Measurements from ENCODE around the gene PIGS.
"Not testable (repeated sequence)": the region's sequence is repeated elsewhere in the genome, so short reads cannot be mapped to it uniquely, and the experiment has no call there.

The PIGS gene

DNA sequence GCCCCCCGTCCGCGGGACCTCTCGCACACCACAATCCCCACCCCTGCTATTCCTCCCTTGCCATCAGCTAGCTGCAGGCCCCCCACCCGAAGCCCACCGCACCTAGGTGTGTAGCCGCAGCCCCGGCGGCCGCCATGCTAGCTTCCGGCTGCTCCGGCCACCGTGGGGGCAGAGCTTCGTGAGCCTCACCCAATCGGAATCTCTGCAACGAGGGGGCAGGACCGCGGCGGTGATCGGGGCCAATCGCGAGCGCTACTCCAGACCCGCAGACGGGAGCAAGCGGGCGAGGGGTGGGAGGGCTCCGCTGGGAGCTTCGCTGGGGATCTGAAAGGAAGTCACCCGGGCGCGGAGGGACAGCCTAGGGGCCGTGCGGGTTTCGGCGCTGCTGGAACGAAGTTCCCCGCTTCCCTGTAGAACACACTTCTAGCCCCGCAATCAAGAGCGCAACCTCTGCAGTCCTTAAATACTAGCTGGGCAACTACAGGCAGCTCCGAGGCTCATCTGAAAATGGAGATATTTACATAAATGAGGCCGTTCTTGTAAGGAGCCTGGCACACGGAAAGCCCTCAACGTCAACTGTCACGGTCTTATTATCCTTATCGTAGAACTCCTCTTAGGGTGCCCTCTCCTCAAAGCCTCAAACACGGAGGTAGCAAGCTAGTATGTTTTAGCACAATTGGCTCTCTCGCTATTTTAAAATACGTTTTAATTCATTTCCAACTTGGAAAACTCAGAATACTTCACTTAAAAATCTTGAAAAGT lies at the start of gene PIGS:
PIGS (minus strand) TSS at position 164 of the 762 bp plus-strand sequence; CDS start at position 136, 28 bp downstream.
- peak; percentile 91 for DNase-seq

DNA sequence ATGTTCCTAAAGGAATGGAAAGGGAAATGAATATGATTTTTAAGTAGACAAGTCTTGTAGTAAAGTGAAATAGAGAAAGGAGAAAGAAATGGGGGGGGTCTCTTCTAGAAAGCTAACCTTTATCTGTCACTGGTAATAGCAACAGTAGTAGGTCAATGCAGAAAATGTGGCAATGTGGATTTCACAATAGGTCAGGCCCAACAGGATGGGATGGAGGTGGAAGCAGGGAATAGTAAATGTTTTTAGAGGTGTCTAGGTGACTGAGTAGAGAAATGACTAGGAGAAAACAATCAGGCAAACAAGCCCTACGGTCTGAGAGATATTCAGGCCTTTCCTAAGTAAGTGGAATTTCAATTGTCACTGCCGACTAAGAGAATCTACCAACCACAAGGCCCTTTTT lies 48.7 kb upstream of the PIGS start:
- no peak for DNase-seq

DNA sequence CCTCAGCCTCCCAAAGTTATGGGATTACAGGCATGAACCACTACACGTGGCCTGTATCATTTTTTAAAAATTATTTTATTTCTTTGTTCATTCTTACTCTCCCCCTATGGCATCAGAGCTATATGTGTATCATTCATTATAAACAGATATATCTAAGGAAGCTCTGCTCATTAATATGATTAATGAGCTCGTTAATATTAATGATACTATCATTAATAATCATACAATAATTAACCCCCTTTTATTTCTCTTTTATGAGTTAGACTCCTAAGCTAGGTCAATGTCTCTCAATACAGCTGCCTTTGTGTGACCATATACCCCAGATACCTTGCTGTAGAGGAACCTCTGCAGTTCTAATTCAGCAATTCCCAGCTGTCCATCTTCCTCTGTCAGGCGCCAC lies 47.1 kb upstream of the PIGS start:
- DNase-seq = no peak

DNA sequence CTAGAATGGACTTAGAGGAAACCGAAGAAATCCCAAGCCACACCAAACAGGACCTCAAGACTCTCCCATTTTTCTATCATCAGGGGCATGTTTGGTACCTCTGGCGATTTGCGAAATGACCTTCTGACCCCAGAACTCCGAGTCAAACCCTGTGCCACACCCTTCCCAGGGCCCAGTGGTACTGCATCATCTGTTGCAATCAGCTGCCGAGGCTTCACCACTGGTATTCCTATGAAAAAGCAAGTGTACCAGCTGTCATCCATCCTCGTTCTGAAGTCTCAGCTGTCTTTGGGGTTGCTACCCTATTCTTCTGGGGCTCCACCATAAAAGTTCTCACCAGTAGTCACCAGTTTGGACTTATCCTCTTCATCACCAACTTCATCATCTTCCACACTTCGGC lies 45.0 kb upstream of the PIGS start:
- DNase-seq = no peak

DNA sequence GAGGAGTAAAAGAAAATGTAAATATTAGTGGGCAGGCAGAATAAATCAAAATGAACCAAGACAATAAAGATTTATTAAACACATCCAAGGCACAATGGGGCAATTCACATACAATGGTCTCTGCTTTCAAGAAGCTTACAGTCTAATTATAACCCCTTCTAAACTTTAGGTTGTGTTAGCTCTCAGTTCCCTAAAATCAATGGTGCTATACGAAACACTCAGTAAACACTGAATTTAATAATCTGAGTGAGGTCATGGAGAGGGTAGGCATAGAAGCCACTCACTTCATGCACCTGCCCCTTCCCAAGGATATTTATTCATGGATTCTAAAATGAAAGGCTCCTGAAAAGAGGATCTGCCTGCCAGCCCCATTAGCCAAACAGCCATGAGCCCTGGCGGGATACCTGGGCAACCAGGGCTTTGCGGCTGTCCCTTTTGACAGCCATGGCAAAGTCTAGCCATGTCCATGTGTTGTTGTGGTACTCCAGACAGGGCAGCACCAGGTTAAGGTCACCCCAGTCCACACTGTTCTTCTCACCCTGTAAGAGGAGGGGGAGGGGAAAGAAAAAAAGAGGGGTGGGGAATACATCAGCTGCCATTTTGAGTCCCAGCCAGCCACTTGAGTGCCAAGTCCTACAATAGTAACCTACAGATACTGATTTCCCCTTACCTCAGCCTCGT lies 44.1 kb upstream of the PIGS start:
- DNase-seq = no peak

DNA sequence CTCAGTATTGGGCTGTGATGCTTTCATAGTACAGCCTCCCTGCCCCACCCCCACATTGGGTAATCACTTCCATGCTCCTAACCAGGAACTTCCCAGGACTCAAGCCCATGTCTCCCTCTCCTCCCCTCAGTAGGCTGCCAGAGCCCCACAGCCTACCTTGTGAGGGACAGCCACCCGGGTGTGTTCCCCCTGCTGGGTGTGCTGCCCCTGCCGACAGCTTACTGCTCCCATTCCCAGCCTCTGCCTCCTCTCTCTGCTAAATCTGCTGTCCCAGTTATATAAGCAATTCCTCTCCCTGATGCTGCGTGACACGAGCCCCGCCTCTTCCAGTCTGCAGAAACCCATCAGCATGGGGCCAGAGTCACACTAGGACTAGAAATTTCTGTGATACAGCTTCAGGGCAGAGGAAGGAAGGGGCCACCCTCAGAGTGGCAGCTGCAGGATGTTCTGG lies 42.6 kb upstream of the PIGS start, which contains the start of gene RSKR:
RSKR (minus strand) TSS at position 255 of the 451 bp plus-strand sequence; CDS start at position 231, 24 bp downstream.
- no peak for DNase-seq

DNA sequence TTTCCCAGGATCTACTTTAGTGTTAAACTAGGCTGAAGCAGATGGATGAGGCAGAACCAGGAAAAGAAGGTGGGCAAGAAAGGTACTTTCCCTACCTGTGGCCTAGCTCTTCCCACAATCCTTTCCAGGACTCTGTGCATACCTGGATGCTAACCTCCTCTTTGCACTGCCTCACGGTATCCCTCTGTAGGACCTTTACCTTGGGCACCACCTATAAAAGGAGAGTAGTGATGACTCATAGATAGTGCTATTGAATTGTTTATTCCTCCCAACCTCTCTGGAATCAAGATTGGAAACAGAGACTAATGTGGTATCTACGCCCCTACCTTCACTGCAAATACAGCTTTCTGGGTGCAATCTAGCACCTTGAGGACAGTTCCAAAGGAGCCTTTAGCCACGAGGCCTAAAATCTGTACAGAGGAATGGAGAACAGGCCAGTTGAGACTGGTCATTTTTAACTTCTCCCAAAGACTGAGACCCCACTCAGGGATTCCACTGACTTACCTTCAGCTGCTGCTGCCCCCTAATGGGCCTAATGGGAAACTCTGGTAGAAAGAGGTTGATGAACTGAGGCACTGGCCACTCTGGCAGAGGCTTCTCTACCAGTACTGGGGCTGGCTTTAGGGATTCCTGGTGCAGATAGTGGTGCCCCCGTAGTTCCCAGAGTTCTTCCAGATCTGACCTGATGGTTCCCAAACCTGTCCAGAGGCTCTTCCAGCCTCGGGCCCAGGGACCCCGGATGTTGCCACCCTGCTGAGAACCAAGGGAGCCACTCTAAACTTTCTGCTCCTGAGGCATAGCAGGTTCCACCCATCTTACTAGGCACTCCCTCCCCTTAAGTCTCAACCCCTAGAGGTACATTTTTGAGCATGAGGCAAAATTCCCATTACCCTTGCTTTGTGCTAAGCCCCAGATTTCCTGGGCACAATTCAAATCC lies 41.9 kb upstream of the PIGS start:
- DNase-seq = no peak

DNA sequence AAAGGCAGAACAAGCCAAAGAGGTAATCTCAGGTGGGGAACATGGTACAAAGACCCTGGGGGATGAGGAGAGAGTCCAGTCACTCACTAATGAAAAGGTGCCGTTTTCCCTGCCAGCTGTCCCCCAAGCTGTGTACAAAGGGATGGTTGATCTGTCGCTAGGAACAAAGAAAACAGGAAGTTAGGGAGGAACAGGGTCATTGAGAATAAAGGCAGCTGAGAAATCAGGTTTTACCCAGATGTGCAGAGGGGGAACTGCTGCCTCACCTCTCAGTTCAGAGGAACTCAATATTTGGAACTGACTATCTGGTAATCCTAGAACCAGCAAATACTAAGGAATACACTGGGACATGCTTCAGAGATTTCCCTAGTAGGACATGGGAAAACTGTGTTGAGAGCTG lies 41.2 kb upstream of the PIGS start:
- no peak for DNase-seq

DNA sequence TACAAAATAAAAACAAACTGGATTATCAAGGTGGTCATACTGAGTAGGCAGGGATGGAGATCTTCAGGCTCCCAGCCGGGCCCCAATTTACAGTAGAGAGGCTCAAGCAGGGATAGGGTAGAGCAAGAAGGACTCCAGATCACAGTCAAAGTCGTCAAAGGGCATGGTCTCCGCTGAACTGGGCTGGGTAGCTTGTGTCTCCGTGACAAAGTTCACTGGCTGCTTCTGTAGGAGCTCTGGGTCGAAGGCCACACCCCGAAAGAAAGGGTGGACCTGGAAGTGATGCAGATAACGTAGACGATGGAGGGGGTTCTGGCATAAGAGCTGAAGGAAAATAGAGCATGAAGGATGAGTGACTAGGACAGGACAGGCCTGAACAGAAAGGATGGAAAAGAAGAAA lies 39.1 kb upstream of the PIGS start:
- DNase-seq = no peak

DNA sequence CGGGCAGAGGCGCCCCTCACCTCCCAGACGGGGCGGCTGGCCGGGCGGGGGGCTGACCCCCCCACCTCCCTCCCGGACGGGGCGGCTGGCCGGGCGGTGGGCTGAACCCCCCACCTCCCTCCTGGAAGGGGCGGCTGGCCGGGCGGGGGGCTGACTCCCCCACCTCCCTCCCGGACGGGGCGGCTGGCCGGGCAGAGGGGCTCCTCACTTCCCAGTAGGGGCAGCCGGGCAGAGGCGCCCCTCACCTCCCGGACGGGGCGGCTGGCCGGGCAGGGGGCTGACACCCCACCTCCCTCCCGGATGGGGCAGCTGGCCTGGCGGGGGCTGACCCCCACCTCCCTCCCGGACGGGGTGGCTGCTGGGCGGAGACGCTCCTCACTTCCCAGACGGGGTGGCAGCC lies 32.7 kb upstream of the PIGS start:
- not testable (repeated sequence) for DNase-seq

DNA sequence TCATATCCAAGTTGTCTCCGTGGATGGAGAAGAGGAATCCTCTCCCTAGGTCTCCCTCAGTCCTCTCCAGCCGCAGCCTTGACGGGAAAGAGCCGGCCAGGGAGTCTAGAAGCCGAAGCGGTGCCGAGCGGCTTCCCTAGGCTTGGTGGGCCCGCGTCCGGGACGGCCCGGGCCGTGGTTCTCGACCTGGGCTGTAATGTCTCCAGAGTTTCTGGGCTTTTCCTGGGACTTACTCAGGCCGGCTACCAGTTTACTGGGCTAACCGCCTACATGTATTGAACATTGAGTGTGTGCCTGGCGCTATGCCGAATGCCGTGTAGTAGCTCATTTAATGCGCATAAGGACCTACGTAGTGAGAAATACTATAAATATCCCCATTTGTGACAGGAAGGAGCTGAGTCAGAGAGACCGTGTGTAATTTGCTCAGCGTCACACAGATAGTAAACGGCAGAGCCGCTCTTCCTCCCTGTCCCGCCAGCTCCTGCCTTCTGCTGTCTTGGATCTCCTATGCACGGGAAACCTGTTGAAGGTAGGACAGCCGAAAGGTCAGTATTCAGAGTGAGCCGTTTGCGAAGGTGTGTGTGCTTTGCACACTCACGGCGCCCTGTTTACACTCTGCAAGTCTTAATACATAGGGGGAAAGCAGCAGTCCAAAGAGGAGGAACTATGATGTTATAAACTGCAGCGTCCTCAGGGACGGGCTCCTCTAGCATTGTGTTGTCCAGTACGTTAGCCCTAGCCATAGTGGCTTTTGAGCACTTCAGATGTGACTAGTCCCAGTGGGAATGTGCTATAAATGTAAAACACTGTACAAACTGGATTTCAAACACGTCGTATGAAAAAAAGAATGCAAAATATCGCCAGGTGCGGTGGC lies 28.2 kb upstream of the PIGS start:
- DNase-seq = peak; percentile 41

DNA sequence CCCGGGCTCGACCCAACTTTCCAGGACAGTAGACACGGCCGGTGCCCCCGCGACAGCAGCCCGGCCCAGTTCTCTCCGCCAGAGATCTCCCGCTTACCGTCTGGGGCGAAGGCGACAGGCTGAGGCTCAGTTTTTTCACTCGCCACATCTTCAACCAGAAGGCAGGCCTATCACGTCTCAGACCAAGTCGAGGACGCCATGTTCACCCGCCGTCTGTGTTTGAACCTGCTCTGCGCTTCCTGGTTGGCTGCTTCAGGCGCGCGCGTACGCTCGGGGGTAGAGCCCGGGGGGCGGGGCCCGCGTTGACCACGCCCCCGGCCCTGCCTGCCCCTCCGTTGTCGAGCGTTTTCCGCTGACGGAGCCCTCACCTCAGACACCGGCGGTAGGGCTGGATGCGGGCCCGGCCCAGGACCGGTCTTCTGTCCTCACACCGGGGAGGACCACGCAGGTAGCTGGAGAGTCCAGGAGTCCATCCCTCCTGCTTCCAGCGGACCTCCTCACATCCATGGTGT lies 27.5 kb upstream of the PIGS start, which contains the start of gene SPAG5:
SPAG5 (minus strand) TSS at position 227 of the 512 bp plus-strand sequence; CDS start at position 148, 79 bp downstream.
- DNase-seq = peak; percentile 92

DNA sequence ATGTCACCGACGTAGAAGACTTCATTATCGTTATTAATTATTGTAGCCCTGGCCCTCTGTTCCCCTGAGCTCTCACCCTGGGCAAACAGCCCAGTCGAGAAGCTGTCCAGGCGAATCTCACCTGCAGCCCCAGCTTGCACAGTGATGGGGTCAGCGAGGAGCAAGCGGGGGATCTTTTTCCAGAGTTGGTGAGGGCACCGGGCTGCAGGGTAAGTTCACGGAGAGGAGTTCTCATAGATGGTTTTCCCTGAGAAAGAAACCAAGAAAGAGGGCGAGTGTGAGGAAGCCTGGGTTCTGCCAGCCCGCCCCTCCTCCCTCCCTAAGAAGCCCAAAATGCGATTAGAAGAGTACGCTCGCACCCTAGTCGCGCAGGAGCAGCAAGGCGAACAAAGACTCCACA lies 27.1 kb upstream of the PIGS start:
- DNase-seq = no peak

DNA sequence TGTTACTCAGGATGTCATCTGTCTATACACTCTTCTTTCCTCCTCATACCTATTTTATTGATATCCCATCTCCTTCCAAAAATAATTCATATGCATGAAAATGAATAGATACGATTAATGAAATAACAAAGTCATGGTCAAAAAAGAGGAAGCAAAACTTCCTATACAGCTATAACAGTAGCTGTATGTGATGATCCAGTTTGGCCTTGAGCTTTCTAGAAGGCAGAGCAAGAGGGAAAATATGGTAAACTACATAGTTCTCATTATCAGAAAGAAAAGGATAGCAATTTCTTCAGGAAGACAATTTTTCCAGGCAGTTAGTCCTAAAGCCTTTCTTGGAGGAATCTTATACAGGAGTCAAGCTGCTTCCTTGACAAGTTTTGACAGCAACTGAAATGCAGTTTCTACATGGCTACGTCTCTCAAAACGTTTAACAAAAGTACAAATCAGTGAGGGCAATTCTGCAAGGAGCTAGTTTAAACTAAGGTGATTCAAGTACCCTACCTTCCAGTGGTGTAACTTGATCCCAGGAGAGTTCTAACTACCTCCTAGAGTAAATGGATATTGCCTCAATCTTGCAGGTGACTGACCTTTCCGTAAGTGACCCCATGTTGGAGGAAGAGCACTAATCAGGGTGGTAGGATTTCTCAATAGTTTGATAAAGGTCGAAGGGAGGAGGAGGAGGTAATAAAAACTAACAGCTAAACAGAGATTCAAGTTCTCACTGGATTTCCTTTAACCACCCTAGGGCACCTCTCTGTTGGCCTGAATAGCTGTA lies 26.5 kb upstream of the PIGS start:
- DNase-seq = no peak

DNA sequence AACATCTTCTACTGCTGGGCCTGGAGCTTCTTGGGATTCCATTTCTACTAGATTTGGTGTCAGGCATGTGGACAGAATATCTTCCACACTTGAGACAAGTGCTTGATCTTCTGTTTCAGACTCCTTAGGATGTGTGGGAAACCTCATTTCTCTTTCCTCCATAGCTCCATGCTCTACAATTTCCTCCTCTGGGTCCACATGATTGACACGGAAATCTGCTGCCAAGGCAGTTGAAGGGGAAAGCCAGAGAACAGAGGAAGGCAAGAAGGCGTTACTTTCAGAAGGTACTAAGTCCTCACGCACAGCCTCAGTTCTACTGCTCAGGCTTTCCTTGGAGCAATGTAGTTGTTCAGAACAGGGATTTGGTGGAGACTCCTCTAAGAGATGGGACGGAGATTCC lies 20.9 kb upstream of the PIGS start:
- no peak for DNase-seq

DNA sequence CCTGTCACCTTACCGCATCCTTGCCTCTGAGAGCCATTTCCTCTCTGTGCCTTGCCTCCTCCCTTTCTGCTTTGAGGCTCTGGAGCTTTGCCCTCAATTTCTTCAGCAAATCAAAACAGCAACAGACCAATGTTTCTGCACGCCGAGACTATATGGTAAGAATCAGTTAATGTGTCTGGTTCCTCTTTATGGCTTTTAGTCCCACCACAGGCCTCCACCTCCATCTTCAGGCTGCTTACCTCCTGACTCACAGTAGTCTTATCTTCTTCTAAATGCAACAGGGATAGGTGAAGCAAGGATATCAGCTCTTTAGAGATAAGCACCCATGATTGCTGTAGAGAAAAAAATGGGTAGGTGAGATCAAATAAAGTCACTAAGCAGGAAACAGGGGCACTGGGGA lies 14.5 kb upstream of the PIGS start:
- DNase-seq = no peak

DNA sequence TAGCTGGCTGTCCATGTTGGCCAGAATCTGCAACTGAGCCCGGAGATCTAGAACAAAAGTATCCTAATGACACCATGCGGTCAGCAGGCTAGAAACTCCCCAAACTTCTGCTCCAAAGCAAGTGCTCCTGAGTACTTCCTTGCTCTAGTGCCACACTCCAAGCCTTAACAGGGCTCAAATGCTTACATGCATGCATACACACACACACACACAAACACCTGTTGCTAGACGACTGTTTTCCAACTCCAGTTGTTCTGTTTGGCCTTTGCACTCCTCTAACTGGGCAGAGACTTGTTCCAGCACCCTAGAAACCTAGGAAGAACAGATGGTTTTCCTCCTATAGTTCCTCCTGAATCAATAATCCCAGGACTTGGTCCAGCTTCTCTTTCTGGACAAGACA lies 13.1 kb upstream of the PIGS start:
- no peak for DNase-seq

DNA sequence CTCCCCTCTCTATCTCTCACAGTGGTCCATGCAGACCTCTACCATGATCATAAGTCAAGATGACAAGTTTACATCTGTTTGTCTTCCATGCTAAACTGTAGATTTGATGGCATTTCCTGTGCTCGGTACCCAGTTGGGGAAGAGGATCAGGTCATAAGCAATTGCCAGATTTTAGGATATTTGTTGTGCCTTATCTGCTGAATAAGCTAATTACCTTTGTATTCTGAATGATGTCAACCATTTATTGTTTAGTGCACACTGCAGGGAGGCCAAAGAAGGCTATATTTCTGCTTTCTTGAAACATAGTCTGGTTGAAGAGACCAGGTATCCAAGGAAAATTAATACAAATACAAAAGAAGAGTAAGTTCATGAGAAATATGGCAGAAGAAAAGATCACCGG lies 11.2 kb upstream of the PIGS start:
- DNase-seq = no peak

DNA sequence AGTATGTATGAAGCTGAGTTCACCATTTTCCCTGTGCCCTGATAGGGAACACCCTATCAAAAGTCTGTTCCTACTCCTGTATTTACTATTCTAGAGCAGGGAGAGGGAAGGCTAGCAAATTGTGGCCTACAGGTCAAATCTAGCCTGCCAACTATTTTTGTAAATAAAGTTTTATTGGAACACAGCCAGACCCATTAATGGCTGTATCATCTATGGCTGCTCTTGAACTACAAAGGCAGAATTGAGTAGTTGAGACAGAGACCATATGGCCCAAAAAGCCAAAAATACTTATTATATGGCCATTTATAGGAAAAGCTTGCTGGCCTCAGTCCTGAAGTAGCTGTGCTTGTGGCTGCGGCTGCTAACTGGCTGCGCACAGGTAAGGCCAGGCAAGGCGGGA lies 9.6 kb upstream of the PIGS start:
- DNase-seq = no peak

DNA sequence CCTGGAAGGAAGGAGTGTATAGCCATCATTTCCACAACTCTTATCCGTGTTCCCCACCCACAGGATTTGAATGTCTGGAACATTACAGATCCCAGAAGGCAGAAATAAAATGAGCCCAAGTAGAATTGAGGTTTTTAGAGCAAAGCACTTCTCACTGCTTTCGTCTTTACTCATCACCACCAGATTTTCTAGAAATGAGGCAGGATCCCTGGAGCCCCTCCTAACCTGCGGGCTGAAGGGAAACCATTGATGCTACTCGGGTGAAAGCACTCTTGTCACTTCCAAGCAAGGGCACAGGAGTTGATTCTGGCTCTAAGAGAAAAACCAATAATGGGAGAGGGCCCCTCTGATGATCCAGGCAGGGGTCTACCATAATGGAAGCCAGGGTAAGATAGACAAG lies 8.2 kb upstream of the PIGS start:
- no peak for DNase-seq

Measured in GDM1 (cell line).